GM21367 (cell line): ENCODE results near the gene NFIC.
"Not testable (repeated sequence)": the region's sequence is repeated elsewhere in the genome, so short reads cannot be mapped to it uniquely, and the experiment has no call there.

Experiments
- ATAC-seq: cut with Tn5 transposase; IDR thresholded peaks from one replicate; pipeline ENCODE4 v1.9.1; 2021; ENCODE audit not compliant: unreplicated experiment

Gene NFIC

GRCh38 chr19:3506384-3507340, 140.3 kb downstream of the NFIC start:
- no peak for ATAC-seq

- ATAC-seq = no peak
These were observed 141.2 kb downstream of the NFIC start for GRCh38 chr19:3507371-3508120.

- ATAC-seq = not testable (repeated sequence)
These were observed 141.8 kb downstream of the NFIC start for GRCh38 chr19:3508121-3508661.

- ATAC-seq = no peak
These were observed 142.6 kb downstream of the NFIC start for GRCh38 chr19:3508771-3509535.

GRCh38 chr19:3509566-3509989, 143.2 kb downstream of the NFIC start:
- no peak for ATAC-seq

- ATAC-seq = no peak
These were observed 144.3 kb downstream of the NFIC start for GRCh38 chr19:3510727-3511126.

GRCh38 chr19:3511506-3512251, 145.3 kb downstream of the NFIC start:
- no peak for ATAC-seq

- no peak for ATAC-seq
These were observed 146.3 kb downstream of the NFIC start for GRCh38 chr19:3512562-3513228.

- no peak for ATAC-seq
These were observed 147.1 kb downstream of the NFIC start for GRCh38 chr19:3513229-3514140.

- ATAC-seq = no peak
These were observed 148.5 kb downstream of the NFIC start for GRCh38 chr19:3514930-3515329.

GRCh38 chr19:3515891-3516422, 149.6 kb downstream of the NFIC start:
- ATAC-seq = no peak

GRCh38 chr19:3516675-3517207, 150.4 kb downstream of the NFIC start:
- no peak for ATAC-seq

GRCh38 chr19:3517638-3518037, 151.3 kb downstream of the NFIC start:
- ATAC-seq = no peak

GRCh38 chr19:3518255-3518654, 151.9 kb downstream of the NFIC start:
- no peak for ATAC-seq

GRCh38 chr19:3518659-3519058, 152.3 kb downstream of the NFIC start:
- no peak for ATAC-seq
